HCT116 (cell line): Measurements from ENCODE around the gene VSTM2B.

Experiments used
- CTCF ChIP-seq, 3 experiments: fragments of 200-600 bp in 1 of 3; sonication (generic) in 1 of 3; IDR thresholded peaks in 2 of 3; conservative IDR thresholded peaks in 1 of 3; 2 replicates each; pipeline ENCODE4 v1.5.1; 2012 to 2017; ENCODE audit warnings: low read depth in 2 of 3, low read length in 2 of 3, antibody characterized with exemption in 1 of 3, borderline replicate concordance in 1 of 3, control low read depth in 1 of 3, mild to moderate bottlenecking in 1 of 3, mixed read lengths in 1 of 3, mixed run types in 1 of 3, moderate library complexity in 1 of 3; ENCODE audit not compliant: insufficient read depth in 1 of 3
- MAX ChIP-seq: IDR thresholded peaks from 2 replicates; pipeline ENCODE4 v1.6.1; 2012
- POLR2A ChIP-seq: IDR thresholded peaks from 2 replicates; pipeline ENCODE4 v1.7.0; 2011; ENCODE audit warnings: borderline replicate concordance; ENCODE audit not compliant: insufficient read depth, insufficient read length; ENCODE audit errors: extremely low read depth
- POLR2AphosphoS5 ChIP-seq: IDR thresholded peaks from 2 replicates; pipeline ENCODE4 v1.6.1; 2011; ENCODE audit warnings: mild to moderate bottlenecking, low read depth, low read length, moderate library complexity
- TCF7L2 ChIP-seq: IDR thresholded peaks from 2 replicates; pipeline ENCODE4 v1.7.0; 2011; ENCODE audit warnings: borderline replicate concordance, inconsistent platforms; ENCODE audit not compliant: insufficient read depth, insufficient read length; ENCODE audit errors: extremely low read depth

DNA sequence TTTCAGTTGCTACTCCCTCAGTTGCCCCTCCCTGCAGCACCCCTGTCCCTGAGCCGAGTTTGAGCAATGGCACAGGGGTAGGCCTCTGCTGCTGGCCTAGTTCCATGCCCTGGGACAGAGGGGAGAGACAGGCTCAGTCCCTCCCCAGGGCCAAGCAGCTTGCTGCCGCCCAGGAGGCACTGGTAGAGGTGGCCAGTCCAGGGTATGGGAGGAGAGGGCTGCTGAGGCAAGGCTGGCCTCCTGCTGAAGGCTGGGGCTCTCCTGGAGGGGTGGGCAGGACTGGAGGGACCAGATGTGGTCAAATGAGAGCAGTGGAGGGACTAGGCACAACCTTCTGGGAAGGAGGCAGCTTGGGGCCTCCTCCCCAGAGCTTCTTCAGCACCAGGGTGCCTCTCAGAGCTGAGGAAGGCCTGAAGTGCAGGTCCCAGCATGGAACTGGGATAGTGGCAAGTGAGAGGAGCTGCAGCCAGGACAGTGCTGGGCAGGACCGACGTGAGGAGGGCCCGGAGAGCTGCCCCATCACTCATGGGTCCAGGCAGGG is 29.8 kb upstream of the VSTM2B start:
- no peak for TF ChIP-seq POLR2AphosphoS5
- no peak for TF ChIP-seq MAX
- no peak for TF ChIP-seq POLR2A
- no peak for TF ChIP-seq TCF7L2
- TF ChIP-seq CTCF (IDR thresholded peaks at IDR 0.05 in 2 of 3, conservative IDR thresholded peaks at IDR 0.05 in 1 of 3; ENCODE audit: borderline replicate concordance in 1 of 3, insufficient read depth in 1 of 3, low read depth in 2 of 3, low read length in 2 of 3): no peak
